ENCODE data around the gene TMEFF2. TPM values are rescaled to one million over a fixed set of nuclear protein-coding genes. Genes with fewer than 3 reads are reported as not detected.

TMEFF2 gene
- total RNA-seq, 1 donor from 2014 or later = 6.3 TPM

GRCh38 chr2:191970867-191971266, 223.9 kb downstream of the TMEFF2 start:
- no peak overlapping the region for H3K4me3 ChIP-seq (ENCODE audit: low read length in 3 of 3)
- no peak overlapping the region for H3K27ac ChIP-seq (ENCODE audit: low read depth, low read length)

GRCh38 chr2:191968120-191968519, 226.6 kb downstream of the TMEFF2 start:
- Histone ChIP-seq H3K36me3 (ENCODE audit: control insufficient read depth in 3 of 3, insufficient read depth in 3 of 3, low read length in 3 of 3) (no peaks in the 10 kb centered on the region), H3K27ac (ENCODE audit: low read depth, low read length) (no peak overlapping the region), H3K27me3 (ENCODE audit: control insufficient read depth in 3 of 3, insufficient read depth in 3 of 3, low read length in 3 of 3) (no peaks in the 10 kb centered on the region), H3K9me3 (ENCODE audit: control insufficient read depth in 3 of 3, low read length in 3 of 3) (no peaks in the 10 kb centered on the region), H3K4me3 (ENCODE audit: low read length in 3 of 3) (no peak overlapping the region), H3K4me1 (ENCODE audit: control insufficient read depth in 3 of 3, insufficient read depth in 3 of 3, low read length in 3 of 3) (no peaks in the 10 kb centered on the region), H3K9ac (ENCODE audit: low read depth in 1 of 3, low read length in 3 of 3) (no peak overlapping the region)

More at GRCh38 chr2:191970867-191971266, 223.9 kb downstream of the TMEFF2 start:
- Histone ChIP-seq H3K27me3 (ENCODE audit: control insufficient read depth in 3 of 3, insufficient read depth in 3 of 3, low read length in 3 of 3) (no peaks in the 10 kb centered on the region), H3K9ac (ENCODE audit: low read depth in 1 of 3, low read length in 3 of 3) (no peak overlapping the region), H3K36me3 (ENCODE audit: control insufficient read depth in 3 of 3, insufficient read depth in 3 of 3, low read length in 3 of 3) (no peaks in the 10 kb centered on the region), H3K9me3 (ENCODE audit: control insufficient read depth in 3 of 3, low read length in 3 of 3) (no peaks in the 10 kb centered on the region), H3K4me1 (ENCODE audit: control insufficient read depth in 3 of 3, insufficient read depth in 3 of 3, low read length in 3 of 3) (no peaks in the 10 kb centered on the region)

GRCh38 chr2:191965733-191966132, 229.0 kb downstream of the TMEFF2 start:
- H3K9ac ChIP-seq (ENCODE audit: low read depth in 1 of 3, low read length in 3 of 3) = no peak overlapping the region
- no peak overlapping the region for H3K4me3 ChIP-seq (ENCODE audit: low read length in 3 of 3)
- no peak overlapping the region for H3K27ac ChIP-seq (ENCODE audit: low read depth, low read length)
- H3K9me3 ChIP-seq (ENCODE audit: control insufficient read depth in 3 of 3, low read length in 3 of 3) = no peaks in the 10 kb centered on the region
- H3K36me3 ChIP-seq (ENCODE audit: control insufficient read depth in 3 of 3, insufficient read depth in 3 of 3, low read length in 3 of 3) = no peaks in the 10 kb centered on the region
- H3K4me1 ChIP-seq (ENCODE audit: control insufficient read depth in 3 of 3, insufficient read depth in 3 of 3, low read length in 3 of 3) = no peaks in the 10 kb centered on the region
- no peaks in the 10 kb centered on the region for H3K27me3 ChIP-seq (ENCODE audit: control insufficient read depth in 3 of 3, insufficient read depth in 3 of 3, low read length in 3 of 3)

- Histone ChIP-seq H3K4me1 (ENCODE audit: control insufficient read depth in 3 of 3, insufficient read depth in 3 of 3, low read length in 3 of 3) (no peaks in the 10 kb centered on the region), H3K36me3 (ENCODE audit: control insufficient read depth in 3 of 3, insufficient read depth in 3 of 3, low read length in 3 of 3) (no peaks in the 10 kb centered on the region), H3K9me3 (ENCODE audit: control insufficient read depth in 3 of 3, low read length in 3 of 3) (no peaks in the 10 kb centered on the region), H3K27ac (ENCODE audit: low read depth, low read length) (no peak overlapping the region), H3K9ac (ENCODE audit: low read depth in 1 of 3, low read length in 3 of 3) (no peak overlapping the region), H3K27me3 (ENCODE audit: control insufficient read depth in 3 of 3, insufficient read depth in 3 of 3, low read length in 3 of 3) (no peaks in the 10 kb centered on the region), H3K4me3 (ENCODE audit: low read length in 3 of 3) (no peak overlapping the region)
Measured at GRCh38 chr2:191961556-191961955, 233.2 kb downstream of the TMEFF2 start.

GRCh38 chr2:191959209-191959608, 235.5 kb downstream of the TMEFF2 start:
- Histone ChIP-seq H3K4me3 (ENCODE audit: low read length in 3 of 3) (no peak overlapping the region), H3K27ac (ENCODE audit: low read depth, low read length) (no peak overlapping the region), H3K9ac (ENCODE audit: low read depth in 1 of 3, low read length in 3 of 3) (no peak overlapping the region), H3K36me3 (ENCODE audit: control insufficient read depth in 3 of 3, insufficient read depth in 3 of 3, low read length in 3 of 3) (no peaks in the 10 kb centered on the region), H3K9me3 (ENCODE audit: control insufficient read depth in 3 of 3, low read length in 3 of 3) (no peaks in the 10 kb centered on the region), H3K27me3 (ENCODE audit: control insufficient read depth in 3 of 3, insufficient read depth in 3 of 3, low read length in 3 of 3) (no peaks in the 10 kb centered on the region), H3K4me1 (ENCODE audit: control insufficient read depth in 3 of 3, insufficient read depth in 3 of 3, low read length in 3 of 3) (no peaks in the 10 kb centered on the region)

- Histone ChIP-seq H3K36me3 (ENCODE audit: control insufficient read depth in 3 of 3, insufficient read depth in 3 of 3, low read length in 3 of 3) (no peaks in the 10 kb centered on the region), H3K4me3 (ENCODE audit: low read length in 3 of 3) (no peak overlapping the region), H3K9ac (ENCODE audit: low read depth in 1 of 3, low read length in 3 of 3) (no peak overlapping the region), H3K27ac (ENCODE audit: low read depth, low read length) (no peak overlapping the region), H3K4me1 (ENCODE audit: control insufficient read depth in 3 of 3, insufficient read depth in 3 of 3, low read length in 3 of 3) (no peaks in the 10 kb centered on the region), H3K27me3 (ENCODE audit: control insufficient read depth in 3 of 3, insufficient read depth in 3 of 3, low read length in 3 of 3) (no peaks in the 10 kb centered on the region), H3K9me3 (ENCODE audit: control insufficient read depth in 3 of 3, low read length in 3 of 3) (no peaks in the 10 kb centered on the region)
Measured at GRCh38 chr2:191957996-191958860, 236.5 kb downstream of the TMEFF2 start.

- H3K4me1 ChIP-seq (ENCODE audit: control insufficient read depth in 3 of 3, insufficient read depth in 3 of 3, low read length in 3 of 3) = no peaks in the 10 kb centered on the region
Measured at GRCh38 chr2:191954451-191954850, 240.3 kb downstream of the TMEFF2 start.

GRCh38 chr2:191952515-191953270, 242.0 kb downstream of the TMEFF2 start:
- no peak overlapping the region for H3K27ac ChIP-seq (ENCODE audit: low read depth, low read length)
- H3K4me3 ChIP-seq (ENCODE audit: low read length in 3 of 3) = no peak overlapping the region
- no peak overlapping the region for H3K9ac ChIP-seq (ENCODE audit: low read depth in 1 of 3, low read length in 3 of 3)
- H3K27me3 ChIP-seq (ENCODE audit: control insufficient read depth in 3 of 3, insufficient read depth in 3 of 3, low read length in 3 of 3) = no peaks in the 10 kb centered on the region
- no peaks in the 10 kb centered on the region for H3K9me3 ChIP-seq (ENCODE audit: control insufficient read depth in 3 of 3, low read length in 3 of 3)
- no peaks in the 10 kb centered on the region for H3K36me3 ChIP-seq (ENCODE audit: control insufficient read depth in 3 of 3, insufficient read depth in 3 of 3, low read length in 3 of 3)
- no peaks in the 10 kb centered on the region for H3K4me1 ChIP-seq (ENCODE audit: control insufficient read depth in 3 of 3, insufficient read depth in 3 of 3, low read length in 3 of 3)

More at GRCh38 chr2:191954451-191954850, 240.3 kb downstream of the TMEFF2 start:
- Histone ChIP-seq H3K27me3 (ENCODE audit: control insufficient read depth in 3 of 3, insufficient read depth in 3 of 3, low read length in 3 of 3) (no peaks in the 10 kb centered on the region), H3K4me3 (ENCODE audit: low read length in 3 of 3) (no peak overlapping the region), H3K9me3 (ENCODE audit: control insufficient read depth in 3 of 3, low read length in 3 of 3) (no peaks in the 10 kb centered on the region), H3K36me3 (ENCODE audit: control insufficient read depth in 3 of 3, insufficient read depth in 3 of 3, low read length in 3 of 3) (no peaks in the 10 kb centered on the region), H3K27ac (ENCODE audit: low read depth, low read length) (no peak overlapping the region), H3K9ac (ENCODE audit: low read depth in 1 of 3, low read length in 3 of 3) (no peak overlapping the region)

GRCh38 chr2:191951832-191952231, 242.9 kb downstream of the TMEFF2 start:
- no peak overlapping the region for H3K4me3 ChIP-seq (ENCODE audit: low read length in 3 of 3)
- no peaks in the 10 kb centered on the region for H3K27me3 ChIP-seq (ENCODE audit: control insufficient read depth in 3 of 3, insufficient read depth in 3 of 3, low read length in 3 of 3)
- H3K9me3 ChIP-seq (ENCODE audit: control insufficient read depth in 3 of 3, low read length in 3 of 3) = no peaks in the 10 kb centered on the region
- H3K27ac ChIP-seq (ENCODE audit: low read depth, low read length) = no peak overlapping the region
- no peak overlapping the region for H3K9ac ChIP-seq (ENCODE audit: low read depth in 1 of 3, low read length in 3 of 3)
- peaks cover 0 to under 1% (median 0%) of the 10 kb centered on the region in 3 donors for H3K4me1 ChIP-seq (ENCODE audit: control insufficient read depth in 3 of 3, insufficient read depth in 3 of 3, low read length in 3 of 3)
- H3K36me3 ChIP-seq (ENCODE audit: control insufficient read depth in 3 of 3, insufficient read depth in 3 of 3, low read length in 3 of 3) = no peaks in the 10 kb centered on the region

- Histone ChIP-seq H3K36me3 (ENCODE audit: control insufficient read depth in 3 of 3, insufficient read depth in 3 of 3, low read length in 3 of 3) (no peaks in the 10 kb centered on the region), H3K9ac (ENCODE audit: low read depth in 1 of 3, low read length in 3 of 3) (no peak overlapping the region), H3K27ac (ENCODE audit: low read depth, low read length) (no peak overlapping the region), H3K4me1 (ENCODE audit: control insufficient read depth in 3 of 3, insufficient read depth in 3 of 3, low read length in 3 of 3) (peaks cover 0 to 3% (median 0%) of the 10 kb centered on the region in 3 donors), H3K27me3 (ENCODE audit: control insufficient read depth in 3 of 3, insufficient read depth in 3 of 3, low read length in 3 of 3) (no peaks in the 10 kb centered on the region), H3K4me3 (ENCODE audit: low read length in 3 of 3) (no peak overlapping the region), H3K9me3 (ENCODE audit: control insufficient read depth in 3 of 3, low read length in 3 of 3) (no peaks in the 10 kb centered on the region)
Measured at GRCh38 chr2:191951376-191951775, 243.4 kb downstream of the TMEFF2 start.

Data from skeletal muscle tissue (tissue), 4 donors.